ENCODE results near the gene KRT80.

Gene KRT80

GRCh38 chr12:52210186-52210924, 18.5 kb upstream of the KRT80 start:
- no peak for DNase-seq

GRCh38 chr12:52209321-52209720, 17.5 kb upstream of the KRT80 start:
- DNase-seq = no peak

DNA sequence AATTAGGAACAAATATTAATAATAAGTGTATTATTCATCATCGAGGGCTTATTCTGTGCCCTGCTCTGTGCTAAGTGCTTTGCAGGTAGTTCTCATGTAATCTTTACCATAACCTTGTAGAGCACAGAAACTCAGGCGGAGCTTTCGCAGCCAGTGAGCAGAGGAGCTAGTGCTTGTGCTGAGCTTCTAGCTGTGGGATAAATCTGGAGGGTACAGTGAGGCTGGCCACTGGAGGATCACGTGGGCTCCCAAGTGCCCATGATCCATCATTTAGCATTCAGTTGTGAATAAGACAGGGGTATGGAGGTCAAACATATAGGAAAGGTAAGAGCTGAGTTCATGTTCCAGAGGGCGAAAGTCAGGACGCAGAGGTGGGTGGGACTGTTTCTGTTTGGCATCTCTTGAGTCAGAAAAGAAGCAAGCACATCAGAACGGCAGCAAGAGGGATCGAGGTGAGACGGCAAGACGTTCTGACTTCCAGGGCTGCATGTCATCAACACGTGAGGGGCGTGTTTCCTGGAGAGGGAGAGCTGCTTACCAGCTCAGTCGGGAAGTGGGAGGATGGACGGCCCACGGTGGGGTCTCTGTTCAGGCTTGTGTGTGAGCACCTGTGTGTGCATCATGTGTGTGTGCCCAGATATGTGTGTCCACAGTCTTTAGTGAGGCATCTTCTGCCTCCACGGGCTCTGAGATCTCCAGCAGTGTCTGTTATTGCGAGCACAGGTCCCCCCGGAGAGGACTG, 16.8 kb upstream of the KRT80 start:
- no peak for DNase-seq

- no peak for DNase-seq
Measured at GRCh38 chr12:52207895-52208294, 16.1 kb upstream of the KRT80 start.

GRCh38 chr12:52207106-52207505, 15.3 kb upstream of the KRT80 start:
- DNase-seq = no peak

- no peak for DNase-seq
Measured at GRCh38 chr12:52206304-52207040, 14.7 kb upstream of the KRT80 start.

DNA sequence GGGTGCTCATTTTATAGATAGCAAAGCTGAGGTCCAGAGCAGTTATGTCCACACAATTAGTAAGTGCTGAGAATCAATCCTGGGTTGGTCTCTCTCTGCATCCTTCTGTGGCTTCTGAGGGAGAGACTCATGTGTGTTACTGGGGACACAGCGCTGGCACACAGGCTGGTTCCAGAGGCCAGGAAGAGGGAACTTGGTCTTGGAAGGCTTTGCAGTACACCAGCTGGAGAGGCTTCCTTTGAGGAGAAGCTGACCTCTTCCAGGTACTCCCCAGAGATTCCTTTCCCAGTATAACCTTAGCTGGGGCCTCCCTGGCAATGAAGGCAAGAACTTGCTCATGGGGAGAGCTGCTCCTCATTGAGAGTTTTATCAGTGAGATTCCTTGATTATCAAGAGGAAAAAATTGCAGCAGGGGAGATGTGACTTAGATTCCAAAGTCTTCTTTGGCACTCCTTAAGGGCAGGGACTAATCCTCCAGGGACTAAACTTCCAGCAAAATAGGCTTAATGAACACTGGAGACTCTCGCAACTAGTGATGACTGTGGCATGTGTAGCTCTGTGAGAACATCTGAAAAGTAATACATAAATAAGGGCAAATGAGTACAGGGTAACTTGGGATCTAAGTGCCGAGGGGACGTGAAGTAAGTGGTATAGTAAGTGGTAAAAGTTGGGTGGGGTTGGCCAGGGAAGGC, 13.9 kb upstream of the KRT80 start:
- no peak for DNase-seq

- DNase-seq = no peak
Measured at GRCh38 chr12:52204931-52205505, 13.2 kb upstream of the KRT80 start.

DNA sequence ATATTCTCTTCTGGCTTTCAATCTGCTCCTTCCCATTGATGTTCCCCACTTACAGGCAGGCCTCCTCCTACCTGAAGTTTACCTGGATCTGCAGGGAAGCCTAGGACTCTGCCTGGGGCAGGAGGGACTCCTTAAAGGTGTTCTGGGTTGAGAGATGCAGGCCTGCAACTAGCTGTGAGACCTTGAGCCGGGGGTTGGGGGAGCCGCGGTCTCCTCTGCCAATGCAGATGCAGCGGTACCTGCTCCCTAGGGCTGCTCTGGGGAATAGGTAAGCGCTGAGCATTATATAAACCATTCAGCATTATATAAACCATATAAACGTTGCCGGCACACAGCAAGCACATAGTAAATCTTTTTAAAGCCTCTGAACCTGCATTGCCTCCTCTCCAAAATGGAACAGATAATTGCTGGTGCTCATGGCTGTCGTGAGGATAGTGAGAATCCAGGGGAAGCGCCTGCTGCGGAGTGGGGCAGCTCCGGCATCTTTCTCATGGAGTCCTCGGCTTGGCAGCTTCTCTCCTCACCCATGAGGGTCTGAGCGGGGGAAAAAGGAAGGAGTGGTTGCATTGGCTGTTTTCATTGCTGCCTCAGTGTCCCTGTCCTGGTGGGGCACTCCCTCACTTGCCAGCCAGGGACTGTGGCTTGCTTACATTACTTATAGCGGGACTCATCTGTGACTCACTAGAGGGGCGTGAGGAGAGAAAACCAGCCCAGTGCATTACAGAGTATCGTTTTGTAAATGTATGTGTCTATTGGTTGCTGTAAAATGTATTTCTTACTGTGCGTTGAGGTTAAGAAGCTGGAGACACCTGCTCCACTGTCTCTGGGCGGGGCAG, 12.5 kb upstream of the KRT80 start:
- DNase-seq = no peak

DNA sequence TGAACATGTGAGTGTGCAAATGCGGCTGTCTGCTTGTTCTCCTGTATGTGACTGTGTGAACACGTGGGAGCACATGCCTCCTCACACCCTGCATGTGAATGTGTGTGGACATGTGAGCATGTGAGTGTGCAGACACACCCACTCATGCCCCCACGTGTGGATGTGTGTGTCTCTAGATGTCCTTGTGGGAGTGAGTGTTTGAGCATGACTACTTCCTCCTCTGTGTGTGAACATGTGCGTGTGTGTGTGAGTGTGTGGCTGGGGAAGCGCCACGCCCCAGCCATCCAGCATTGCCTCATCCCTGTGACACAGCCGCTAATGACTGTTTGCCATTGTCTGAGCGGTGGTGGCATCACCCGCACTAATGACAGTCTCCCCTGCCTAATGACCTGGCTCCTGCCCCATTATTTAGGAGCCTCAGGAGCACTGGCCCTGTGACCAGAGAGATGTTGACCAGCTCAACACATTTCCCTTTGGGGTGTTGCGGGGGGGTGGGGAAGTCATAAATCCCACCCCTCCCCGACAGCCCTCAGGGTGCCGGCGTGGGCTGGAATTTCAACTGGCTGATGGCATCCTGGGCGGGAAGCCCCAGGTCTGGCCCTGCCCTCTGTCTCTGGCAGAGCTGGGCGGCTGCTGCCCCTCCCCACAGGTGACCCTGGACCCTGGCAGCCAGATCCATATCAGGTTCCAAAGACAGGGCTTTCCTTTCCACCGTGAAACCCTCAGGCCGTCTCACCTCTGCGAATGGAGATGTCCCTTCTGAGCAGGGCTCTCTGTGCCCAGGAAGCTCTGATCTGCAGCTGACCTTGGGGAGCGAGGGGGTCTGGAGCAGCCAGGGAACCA, 11.5 kb upstream of the KRT80 start:
- DNase-seq = peak; percentile 7

GRCh38 chr12:52202361-52203078, 10.7 kb upstream of the KRT80 start:
- DNase-seq = no peak

- DNase-seq = no peak
Measured at GRCh38 chr12:52201451-52201839, 9.6 kb upstream of the KRT80 start.

- DNase-seq = no peak
Measured at GRCh38 chr12:52200781-52201450, 9.1 kb upstream of the KRT80 start.

GRCh38 chr12:52200086-52200780, 8.4 kb upstream of the KRT80 start:
- DNase-seq = no peak

- DNase-seq = no peak
Measured at GRCh38 chr12:52199294-52199919, 7.6 kb upstream of the KRT80 start.

DNA sequence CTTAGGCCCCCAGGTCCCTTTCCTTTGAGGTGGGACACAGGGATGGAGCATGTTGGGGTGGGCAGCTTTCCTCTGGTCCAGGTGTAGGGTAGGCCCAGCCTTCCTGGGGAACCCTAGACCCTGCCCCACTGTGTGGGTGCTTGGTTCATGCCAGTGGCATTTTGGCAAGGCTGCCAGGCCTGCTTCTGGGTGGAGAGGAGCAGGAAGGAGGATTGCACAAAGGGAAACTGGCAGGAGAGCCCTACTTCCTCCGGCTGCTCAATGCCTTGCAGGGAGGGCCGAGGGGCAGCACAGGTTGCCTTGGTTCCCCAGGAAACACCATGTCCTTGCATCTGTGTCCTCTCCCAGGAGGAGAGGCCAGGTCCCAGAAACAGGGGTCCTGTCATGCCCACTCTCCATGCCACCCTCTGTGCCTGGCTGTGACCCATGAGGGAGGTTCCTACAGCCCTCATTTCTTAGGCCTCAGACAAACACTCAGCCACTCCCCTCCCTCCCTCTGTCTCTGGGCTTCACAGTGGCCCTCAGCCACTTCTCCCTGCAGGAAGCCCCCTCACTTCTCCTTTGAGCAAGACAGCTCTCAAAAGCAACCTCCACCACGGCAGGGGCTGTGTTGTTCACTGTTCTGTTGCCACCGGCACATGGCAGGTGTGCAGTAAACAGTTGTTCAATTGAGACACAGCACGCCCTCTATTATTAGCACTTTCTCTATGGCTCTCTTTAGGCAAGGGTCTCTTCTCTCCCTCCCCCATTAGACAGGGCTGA, 6.8 kb upstream of the KRT80 start:
- no peak for DNase-seq

DNA sequence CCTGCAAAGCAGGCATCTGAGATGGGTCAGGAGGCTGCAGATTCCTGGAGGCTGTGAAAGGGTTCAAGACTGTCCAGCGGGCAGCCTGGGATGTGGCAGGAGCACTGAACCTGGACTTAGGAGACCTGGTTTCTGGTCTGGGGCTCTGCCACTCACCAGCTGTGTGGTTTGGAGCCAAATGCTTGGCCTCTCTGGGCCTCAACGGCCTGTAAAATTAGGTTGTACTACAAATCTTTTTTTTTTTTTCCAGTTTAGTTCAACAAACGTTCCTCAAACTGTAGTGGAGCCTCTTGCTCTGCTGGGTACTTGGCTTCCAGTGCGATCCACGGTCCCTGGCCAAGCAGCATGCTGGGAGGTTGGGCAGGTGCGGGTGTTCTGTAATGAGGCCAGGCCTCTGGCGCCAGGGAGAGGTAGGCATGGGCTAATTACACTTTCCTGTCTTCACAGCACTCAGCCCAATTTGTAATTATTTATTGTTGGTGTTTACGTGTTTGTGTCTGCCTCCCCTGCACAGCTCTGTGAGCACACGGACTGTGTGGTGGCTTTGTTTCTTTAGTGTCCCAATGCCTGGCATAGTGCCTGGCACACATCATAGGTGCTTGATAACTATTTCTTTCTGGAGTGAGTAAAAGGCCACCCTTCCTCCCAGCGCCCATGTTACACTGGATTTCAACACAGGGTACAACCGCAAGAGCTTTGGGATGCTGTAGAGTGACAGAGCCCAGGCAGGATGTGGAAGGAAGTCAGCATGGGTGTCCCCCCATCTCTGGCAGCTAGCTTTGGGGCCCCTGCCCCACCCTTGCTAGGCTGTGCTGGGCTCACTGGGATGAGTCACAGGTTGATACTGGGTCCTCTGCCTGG, 5.8 kb upstream of the KRT80 start:
- no peak for DNase-seq
